BLaER1 (cell line): Measurements from ENCODE around the gene RPL27.
"Not testable (repeated sequence)": the region's sequence is repeated elsewhere in the genome, so short reads cannot be mapped to it uniquely, and the experiment has no call there.

Source experiments
- H3K27ac ChIP-seq: shearing (Covaris generic); formaldehyde crosslinking; 2 replicates; pipeline ENCODE4 v1.8.1; 2022
- H3K27me3 ChIP-seq: shearing (Covaris generic); formaldehyde crosslinking; 2 replicates; pipeline ENCODE4 v1.8.1; 2022
- H3K36me3 ChIP-seq: shearing (Covaris generic); formaldehyde crosslinking; 2 replicates; pipeline ENCODE4 v1.8.1; 2022
- H3K4me1 ChIP-seq: shearing (Covaris generic); formaldehyde crosslinking; 2 replicates; pipeline ENCODE4 v1.8.1; 2022
- H3K4me2 ChIP-seq: shearing (Covaris generic); formaldehyde crosslinking; 2 replicates; pipeline ENCODE4 v1.8.1; 2022
- H3K4me3 ChIP-seq: shearing (Covaris generic); formaldehyde crosslinking; 2 replicates; pipeline ENCODE4 v1.8.1; 2022
- H3K9ac ChIP-seq: shearing (Covaris generic); formaldehyde crosslinking; 2 replicates; pipeline ENCODE4 v1.8.1; 2022
- H3K9me3 ChIP-seq: shearing (Covaris generic); formaldehyde crosslinking; 2 replicates; pipeline ENCODE4 v1.8.1; 2022
- H4K20me1 ChIP-seq: shearing (Covaris generic); formaldehyde crosslinking; 2 replicates; pipeline ENCODE4 v1.8.1; 2022
- Cebpa-rat ChIP-seq: shearing (Covaris generic); IDR thresholded peaks from 2 replicates; pipeline ENCODE4 v1.8.1; 2022

Gene RPL27

GRCh38 chr17:42997390-42997983 is 732 bp upstream of the RPL27 start:
- H4K20me1 ChIP-seq: peaks cover 38% of the 10 kb centered on the region
- H3K4me2 ChIP-seq: peak overlapping the region; percentile 79
- no peak for TF ChIP-seq Cebpa-rat
- H3K9ac ChIP-seq: peak overlapping the region; percentile 71; the same call in 1 of the 2 replicates
- H3K4me3 ChIP-seq: peak overlapping the region; percentile 57
- no peaks in the 10 kb centered on the region for H3K27me3 ChIP-seq
- H3K36me3 ChIP-seq: peaks cover 66% of the 10 kb centered on the region
- no peaks in the 10 kb centered on the region for H3K9me3 ChIP-seq
- H3K27ac ChIP-seq: peak overlapping the region; percentile 59
- H3K4me1 ChIP-seq: peaks cover 25% of the 10 kb centered on the region

- no peaks in the 10 kb centered on the region for H3K9me3 ChIP-seq
- H3K27ac ChIP-seq: peak overlapping the region; percentile 94
- TF ChIP-seq Cebpa-rat: no peak
- H3K4me1 ChIP-seq: peaks cover 25% of the 10 kb centered on the region
- peak overlapping the region; percentile 94 for H3K4me3 ChIP-seq
- H3K9ac ChIP-seq: peak overlapping the region; percentile 99
- H4K20me1 ChIP-seq: peaks cover 54% of the 10 kb centered on the region
- H3K27me3 ChIP-seq: no peaks in the 10 kb centered on the region
- H3K4me2 ChIP-seq: peak overlapping the region; percentile 93
- H3K36me3 ChIP-seq: peaks cover 66% of the 10 kb centered on the region
Observed at GRCh38 chr17:42999003-42999525, 845 bp downstream of the RPL27 start.

GRCh38 chr17:43000894-43001293 is 2.7 kb downstream of the RPL27 start:
- not testable (repeated sequence) for H3K27ac ChIP-seq, H3K9me3 ChIP-seq, H3K4me2 ChIP-seq, H3K4me3 ChIP-seq, H3K27me3 ChIP-seq
- Histone ChIP-seq H4K20me1 (peaks cover 56% of the 10 kb centered on the region), H3K36me3 (peaks cover 62% of the 10 kb centered on the region), H3K9ac (peak overlapping the region; percentile 34; the same call in 1 of the 2 replicates), H3K4me1 (peaks cover 25% of the 10 kb centered on the region)

GRCh38 chr17:43003542-43004172 is 5.4 kb downstream of the RPL27 start:
- H3K9me3 ChIP-seq: no peaks in the 10 kb centered on the region
- H3K27ac ChIP-seq: no peak overlapping the region
- no peak overlapping the region for H3K4me3 ChIP-seq
- no peak overlapping the region for H3K4me2 ChIP-seq
- peaks cover 66% of the 10 kb centered on the region for H3K36me3 ChIP-seq
- H3K4me1 ChIP-seq: peaks cover 25% of the 10 kb centered on the region
- H3K27me3 ChIP-seq: no peaks in the 10 kb centered on the region
- H3K9ac ChIP-seq: no peak overlapping the region
- TF ChIP-seq Cebpa-rat: no peak
- H4K20me1 ChIP-seq: peaks cover 54% of the 10 kb centered on the region

GRCh38 chr17:43006639-43007551 is 8.7 kb downstream of the RPL27 start, which contains the start of gene IFI35:
IFI35 (plus strand) TSS chr17:43006784; CDS start chr17:43006948, 164 bp downstream.
- H3K27ac ChIP-seq: peak within 1 kb of the TSS; percentile 88

GRCh38 chr17:43010667-43011308 is 12.6 kb downstream of the RPL27 start:
- no peak for TF ChIP-seq Cebpa-rat
- no peak overlapping the region for H3K9ac ChIP-seq

More at GRCh38 chr17:43006639-43007551, 8.7 kb downstream of the RPL27 start, which contains the start of gene IFI35:
- H4K20me1 ChIP-seq: peaks cover 24% of the 10 kb centered on the region
- peaks cover 40% of the 10 kb centered on the region for H3K36me3 ChIP-seq
- peaks cover 12% of the 10 kb centered on the region for H3K4me1 ChIP-seq
- H3K9me3 ChIP-seq: no peaks in the 10 kb centered on the region
- peak within 1 kb of the TSS; percentile 68 for H3K4me3 ChIP-seq
- H3K27me3 ChIP-seq: no peaks in the 10 kb centered on the region
- H3K9ac ChIP-seq: peak within 1 kb of the TSS; percentile 85
- peak within 1 kb of the TSS; percentile 98 for H3K4me2 ChIP-seq
- TF ChIP-seq Cebpa-rat: no peak

GRCh38 chr17:43011728-43012472 is 13.7 kb downstream of the RPL27 start:
- Histone ChIP-seq H3K9me3 (no peaks in the 10 kb centered on the region), H3K9ac (no peak overlapping the region), H3K4me1 (peaks cover 16% of the 10 kb centered on the region), H3K36me3 (peaks cover 44% of the 10 kb centered on the region), H3K4me3 (no peak overlapping the region), H4K20me1 (peaks cover 7% of the 10 kb centered on the region; the same call in 1 of the 2 replicates), H3K4me2 (no peak overlapping the region), H3K27ac (no peak overlapping the region), H3K27me3 (no peaks in the 10 kb centered on the region)
- no peak for TF ChIP-seq Cebpa-rat

More at GRCh38 chr17:43010667-43011308, 12.6 kb downstream of the RPL27 start:
- peaks cover 22% of the 10 kb centered on the region for H3K4me1 ChIP-seq
- H3K27ac ChIP-seq: no peak overlapping the region
- peaks cover 7% of the 10 kb centered on the region; the same call in 1 of the 2 replicates for H4K20me1 ChIP-seq
- H3K4me3 ChIP-seq: no peak overlapping the region
- H3K9me3 ChIP-seq: no peaks in the 10 kb centered on the region
- no peaks in the 10 kb centered on the region for H3K27me3 ChIP-seq
- H3K4me2 ChIP-seq: no peak overlapping the region
- H3K36me3 ChIP-seq: peaks cover 42% of the 10 kb centered on the region; the same call in 1 of the 2 replicates

GRCh38 chr17:43013296-43013695 is 15.1 kb downstream of the RPL27 start:
- Histone ChIP-seq H3K4me1 (peaks cover 16% of the 10 kb centered on the region), H3K36me3 (peaks cover 55% of the 10 kb centered on the region), H3K4me2 (no peak overlapping the region), H3K4me3 (no peak overlapping the region), H3K9ac (no peak overlapping the region), H3K27ac (no peak overlapping the region), H3K9me3 (no peaks in the 10 kb centered on the region), H3K27me3 (no peaks in the 10 kb centered on the region), H4K20me1 (peaks cover 15% of the 10 kb centered on the region; the same call in 1 of the 2 replicates)
- no peak for TF ChIP-seq Cebpa-rat
